Kidney epithelial cell (primary cell): ENCODE results near the gene GON4L. TPM values are rescaled to one million over a fixed set of nuclear protein-coding genes. Genes with fewer than 3 reads are reported as not detected.

Experiments used
- DNase-seq: peaks from one replicate; pipeline ENCODE4 v3.0.0-alpha.2; 2010; ENCODE audit warnings: low read depth
- H3K27me3 ChIP-seq: 2 replicates; pipeline ENCODE4 v1.6.0; 2011; ENCODE audit warnings: low read length; ENCODE audit not compliant: control insufficient read depth, insufficient read depth
- H3K36me3 ChIP-seq: 2 replicates; pipeline ENCODE4 v1.5.1; 2011; ENCODE audit warnings: low read length; ENCODE audit not compliant: control insufficient read depth, insufficient read depth
- H3K4me3 ChIP-seq: 2 replicates; pipeline ENCODE4 v1.5.1; 2011; ENCODE audit warnings: low read depth, mild to moderate bottlenecking, control low read depth, low read length
- CTCF ChIP-seq: IDR thresholded peaks from 2 replicates; pipeline ENCODE4 v1.5.1; 2011; ENCODE audit warnings: mild to moderate bottlenecking, moderate library complexity, low read length, control low read depth, inconsistent platforms; ENCODE audit not compliant: insufficient read depth, poor library complexity, severe bottlenecking
- total RNA-seq: library from RNA; depleted of rRNA; stranded (reverse); fragments of >200 nt; gene quantifications from 2 replicates; pipeline ENCODE4 v1.2.3, GENCODE V29; 2015

The GON4L gene
- total RNA-seq, 1 donor from 2014 or later, result 25.3 TPM

- peak within 1 kb of the TSS; percentile 49 for H3K4me3 ChIP-seq
- no peak for TF ChIP-seq CTCF
- DNase-seq, result peak; percentile 74
- no peaks in the 10 kb centered on the region for H3K36me3 ChIP-seq
- H3K27me3 ChIP-seq, result no peaks in the 10 kb centered on the region
These were observed 2.3 kb upstream of the GON4L start, which contains the start of gene SYT11 for GRCh38 chr1:155859234-155859829. SYT11 (plus strand) TSS chr1:155859567; CDS start chr1:155859762, 195 bp downstream.

DNA sequence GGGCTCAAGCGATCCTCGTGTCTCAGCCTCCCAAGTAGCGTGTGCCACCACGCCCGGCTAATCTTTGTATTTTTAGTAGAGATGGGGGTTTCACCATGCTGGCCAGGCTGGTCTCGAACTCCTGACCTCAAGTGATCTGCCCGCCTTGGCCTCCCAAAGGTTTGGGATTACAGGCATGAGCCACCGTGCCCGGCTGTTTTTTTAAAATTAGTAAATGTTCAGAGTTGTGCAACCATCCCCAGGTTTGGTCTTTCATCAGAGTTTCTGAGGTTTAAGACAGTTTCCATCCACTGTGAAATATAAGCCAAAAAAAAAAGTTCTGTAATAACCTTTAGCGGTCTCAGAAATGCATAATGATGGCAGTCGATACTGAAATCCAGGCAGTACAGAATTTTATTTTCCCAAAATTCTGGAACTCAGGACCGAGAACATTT, 1.8 kb upstream of the GON4L start:
- Histone ChIP-seq H3K36me3 (no peaks in the 10 kb centered on the region), H3K27me3 (no peaks in the 10 kb centered on the region), H3K4me3 (peak overlapping the region; percentile 49)
- DNase-seq, result no peak
- no peak for TF ChIP-seq CTCF

DNA sequence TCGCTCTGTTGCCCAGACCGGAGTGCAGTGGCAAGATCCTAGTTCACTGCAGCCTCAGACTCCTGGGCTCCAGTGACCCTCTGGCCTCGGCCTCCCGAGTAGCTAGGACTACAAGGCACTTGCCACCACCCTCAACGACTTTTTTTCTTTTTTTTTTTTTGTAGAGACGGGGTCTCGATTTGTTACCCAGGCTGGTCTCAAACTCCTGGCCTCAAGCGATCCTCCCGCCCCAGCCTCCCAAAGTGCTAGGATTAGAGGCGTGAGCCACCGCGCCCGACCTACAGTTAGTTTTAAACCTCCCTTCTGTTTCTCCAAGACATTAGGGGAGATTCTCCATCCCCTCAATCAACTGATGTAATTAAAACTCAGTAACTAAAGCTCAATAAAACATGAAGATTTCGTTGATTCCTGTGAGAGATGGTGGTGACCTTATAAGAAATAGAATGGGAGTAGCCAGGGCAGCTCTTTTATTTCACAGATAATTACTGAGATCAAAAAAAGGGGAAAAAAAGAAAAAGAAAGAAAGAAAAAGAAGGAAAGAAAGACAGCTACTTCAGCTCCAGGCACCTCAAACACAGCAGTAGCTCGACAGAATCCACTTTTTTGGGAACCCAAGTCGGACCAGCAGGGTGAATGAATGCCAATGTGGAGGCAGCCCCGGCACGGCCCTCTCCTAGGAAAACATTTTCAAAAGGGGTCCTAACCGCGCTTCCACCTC, 598 bp downstream of the GON4L start:
- Histone ChIP-seq H3K27me3 (no peaks in the 10 kb centered on the region), H3K36me3 (peaks cover 1% of the 10 kb centered on the region), H3K4me3 (peak overlapping the region; percentile 93)
- TF ChIP-seq CTCF, result no peak
- no peak for DNase-seq

DNA sequence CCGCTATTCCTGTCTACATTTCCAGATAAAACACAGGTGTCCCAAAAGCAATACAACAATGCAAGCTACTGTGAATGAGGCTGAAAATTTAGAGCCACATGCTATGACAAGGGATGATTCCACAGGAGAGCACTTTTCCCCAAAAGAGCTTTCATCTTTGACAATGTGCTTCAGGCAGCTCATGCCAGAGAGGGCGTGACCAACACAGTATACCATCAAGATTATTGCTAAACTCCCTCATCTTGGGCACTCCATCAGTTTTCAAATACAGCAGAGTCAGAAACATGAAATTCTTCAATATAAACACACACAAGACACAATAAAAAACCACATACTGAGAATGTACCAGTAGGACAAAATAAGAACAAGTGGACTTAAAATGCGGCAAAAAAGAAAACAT, 6.7 kb downstream of the GON4L start:
- no peak for DNase-seq
- no peak for TF ChIP-seq CTCF

DNA sequence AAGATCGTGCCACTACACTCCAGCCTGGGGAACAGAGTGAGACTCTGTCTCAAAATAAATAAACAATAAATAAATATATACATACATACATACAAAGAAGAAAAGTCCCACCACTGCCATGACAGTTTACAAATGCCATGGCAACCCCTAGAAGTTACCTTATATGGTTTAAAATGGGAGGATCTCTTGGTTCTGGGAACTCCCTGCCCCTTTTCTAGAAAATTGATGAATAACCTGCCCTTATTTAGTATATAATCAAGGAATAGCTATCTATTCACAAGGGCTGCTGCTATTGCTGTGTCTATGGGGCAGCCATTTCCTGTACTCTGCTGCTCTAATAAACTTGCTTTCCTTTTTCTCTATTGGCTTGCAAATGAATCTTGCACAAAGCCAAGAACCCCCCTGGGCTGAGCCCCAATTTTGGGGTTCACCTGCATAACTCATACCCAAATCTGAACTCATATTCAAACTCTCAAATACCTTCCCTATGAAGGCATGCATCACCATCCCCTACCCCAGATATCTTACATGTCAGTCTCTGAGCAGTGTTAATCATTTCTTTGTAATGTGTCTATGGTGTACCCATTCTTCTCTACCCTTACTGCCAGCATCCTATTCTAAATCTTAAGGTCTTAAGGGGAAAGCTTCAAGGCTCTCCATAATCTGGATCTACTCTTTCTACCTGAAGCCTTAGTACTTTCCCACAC, 9.0 kb downstream of the GON4L start:
- Histone ChIP-seq H3K4me3 (no peak overlapping the region), H3K36me3 (no peaks in the 10 kb centered on the region), H3K27me3 (no peaks in the 10 kb centered on the region)
- no peak for DNase-seq
- no peak for TF ChIP-seq CTCF

More for the DNA sequence above, 6.7 kb downstream of the GON4L start:
- Histone ChIP-seq H3K4me3 (no peak overlapping the region), H3K27me3 (no peaks in the 10 kb centered on the region), H3K36me3 (peaks cover 1% of the 10 kb centered on the region)
